H9 (cell line): ENCODE results near the gene GLS. TPM values are rescaled to one million over a fixed set of nuclear protein-coding genes. Genes with fewer than 3 reads are reported as not detected.

Experiments
- DNase-seq: peaks from one replicate; pipeline ENCODE4 v3.0.0-alpha.2; 2017
- H2AFZ ChIP-seq: one replicate; pipeline ENCODE4 v1.6.1; 2013; ENCODE audit warnings: mild to moderate bottlenecking, low read length, control low read depth, moderate library complexity
- H2AK5ac ChIP-seq: 2 replicates; pipeline ENCODE4 v1.6.1; 2013; ENCODE audit warnings: low read length, control low read depth, mixed read lengths; ENCODE audit not compliant: insufficient read length
- H2BK120ac ChIP-seq: one replicate; pipeline ENCODE4 v1.6.1; 2013; ENCODE audit warnings: low read depth, mild to moderate bottlenecking, low read length, control low read depth, inconsistent platforms; ENCODE audit not compliant: poor library complexity, severe bottlenecking
- H2BK12ac ChIP-seq: 2 replicates; pipeline ENCODE4 v1.6.1; 2013; ENCODE audit warnings: low read length, control low read depth, mixed read lengths, low read depth; ENCODE audit not compliant: insufficient read length
- H2BK15ac ChIP-seq: 2 replicates; pipeline ENCODE4 v1.6.1; 2013; ENCODE audit warnings: low read depth, low read length, control low read depth
- H2BK20ac ChIP-seq: one replicate; pipeline ENCODE4 v1.6.1; 2013; ENCODE audit warnings: low read depth, mild to moderate bottlenecking, low read length, control low read depth, inconsistent platforms; ENCODE audit not compliant: poor library complexity, severe bottlenecking
- H2BK5ac ChIP-seq: 2 replicates; pipeline ENCODE4 v1.6.1; 2013; ENCODE audit warnings: low read length, control low read depth, mixed read lengths; ENCODE audit not compliant: insufficient read length
- H3K14ac ChIP-seq: 2 replicates; pipeline ENCODE4 v1.6.1; 2013; ENCODE audit warnings: low read length, control low read depth; ENCODE audit not compliant: insufficient read depth
- H3K18ac ChIP-seq: 2 replicates; pipeline ENCODE4 v1.6.1; 2013; ENCODE audit warnings: low read depth, mild to moderate bottlenecking, mixed read lengths, low read length, control low read depth; ENCODE audit not compliant: insufficient read length
- H3K23ac ChIP-seq: 2 replicates; pipeline ENCODE4 v1.6.1; 2013; ENCODE audit warnings: low read length, control low read depth, mixed read lengths, low read depth; ENCODE audit not compliant: insufficient read length
- H3K23me2 ChIP-seq: 2 replicates; pipeline ENCODE4 v1.6.1; 2013; ENCODE audit warnings: low read depth, mild to moderate bottlenecking, mixed read lengths, low read length, control low read depth; ENCODE audit not compliant: insufficient read length, poor library complexity, severe bottlenecking
- H3K27ac ChIP-seq: 2 replicates; pipeline ENCODE4 v1.5.1; 2013; ENCODE audit warnings: low read length, control low read depth, mixed read lengths, low read depth; ENCODE audit not compliant: insufficient read length
- H3K27me3 ChIP-seq: 2 replicates; pipeline ENCODE4 v1.6.1; 2013; ENCODE audit warnings: low read length, control low read depth, inconsistent platforms; ENCODE audit not compliant: insufficient read depth
- H3K4ac ChIP-seq: 2 replicates; pipeline ENCODE4 v1.6.1; 2013; ENCODE audit warnings: low read depth, mild to moderate bottlenecking, control low read depth, inconsistent platforms, low read length, moderate library complexity
- H3K4me1 ChIP-seq: 2 replicates; pipeline ENCODE4 v1.6.1; 2013; ENCODE audit warnings: low read length, control low read depth, inconsistent platforms; ENCODE audit not compliant: insufficient read depth
- H3K4me2 ChIP-seq: 2 replicates; pipeline ENCODE4 v1.6.1; 2013; ENCODE audit warnings: low read length, control low read depth, mixed read lengths; ENCODE audit not compliant: insufficient read length, insufficient read depth
- H3K56ac ChIP-seq: 2 replicates; pipeline ENCODE4 v1.6.1; 2013; ENCODE audit warnings: low read depth, mild to moderate bottlenecking, mixed read lengths, low read length, control low read depth; ENCODE audit not compliant: insufficient read length
- H3K79me1 ChIP-seq: 2 replicates; pipeline ENCODE4 v1.6.1; 2013; ENCODE audit warnings: low read depth, mild to moderate bottlenecking, moderate library complexity, low read length, control low read depth, inconsistent platforms; ENCODE audit not compliant: insufficient read depth, poor library complexity, severe bottlenecking
- H3K79me2 ChIP-seq: 2 replicates; pipeline ENCODE4 v1.6.1; 2013; ENCODE audit warnings: low read length, control low read depth, inconsistent platforms; ENCODE audit not compliant: insufficient read depth
- H3K9ac ChIP-seq: 2 replicates; pipeline ENCODE4 v1.6.1; 2013; ENCODE audit warnings: low read length, control low read depth, mixed read lengths; ENCODE audit not compliant: insufficient read length; ENCODE audit errors: extremely low read depth
- H3K9me3 ChIP-seq: one replicate; pipeline ENCODE4 v1.6.1; 2013; ENCODE audit warnings: low read depth, low read length, inconsistent platforms; ENCODE audit not compliant: control insufficient read depth
- H3T11ph ChIP-seq: one replicate; pipeline ENCODE4 v1.6.1; 2013; ENCODE audit warnings: mild to moderate bottlenecking, low read length, control low read depth, inconsistent platforms
- H4K20me1 ChIP-seq: one replicate; pipeline ENCODE4 v1.6.1; 2013; ENCODE audit not compliant: control insufficient read depth, insufficient read length, insufficient read depth
- H4K5ac ChIP-seq: 2 replicates; pipeline ENCODE4 v1.6.1; 2013; ENCODE audit warnings: low read depth, mild to moderate bottlenecking, mixed read lengths, low read length, control low read depth; ENCODE audit not compliant: insufficient read length
- H4K8ac ChIP-seq: replicated peaks from 2 replicates; pipeline ENCODE4 v1.6.1; 2013; ENCODE audit warnings: low read length, control low read depth, mixed read lengths, low read depth; ENCODE audit not compliant: insufficient read length
- H4K91ac ChIP-seq: 2 replicates; pipeline ENCODE4 v1.6.1; 2013; ENCODE audit warnings: low read depth, mild to moderate bottlenecking, moderate library complexity, mixed read lengths, low read length, control low read depth; ENCODE audit not compliant: insufficient read length
- H3K27ac Mint-ChIP-seq, 3 experiments: 2 replicates in 2 of 3; 3 replicates in 1 of 3; pipeline ENCODE4 v1.8.0; 2020 to 2021; ENCODE audit warnings: mixed read lengths in 3 of 3, mild to moderate bottlenecking in 1 of 3, moderate library complexity in 1 of 3
- H3K27me3 Mint-ChIP-seq: 2 replicates; pipeline ENCODE4 v1.8.0; 2021; ENCODE audit warnings: low read depth, mild to moderate bottlenecking, moderate library complexity, mixed read lengths
- H3K36me3 Mint-ChIP-seq, 3 experiments: 2 replicates in 2 of 3; 3 replicates in 1 of 3; pipeline ENCODE4 v1.8.0; 2020 to 2021; ENCODE audit warnings: low read depth in 3 of 3, mixed read lengths in 3 of 3; ENCODE audit not compliant: insufficient read depth in 1 of 3
- H3K4me1 Mint-ChIP-seq, 2 experiments: 2 replicates each; pipeline ENCODE4 v1.8.0; 2020; ENCODE audit warnings: mixed read lengths in 2 of 2
- H3K4me3 Mint-ChIP-seq, 2 experiments: 2 replicates in 1 of 2; 3 replicates in 1 of 2; pipeline ENCODE4 v1.8.0; 2020 to 2021; ENCODE audit warnings: mild to moderate bottlenecking in 2 of 2, mixed read lengths in 2 of 2, moderate library complexity in 1 of 2
- H3K9me3 Mint-ChIP-seq, 2 experiments: 2 replicates in 1 of 2; 3 replicates in 1 of 2; pipeline ENCODE4 v1.8.0; 2020; ENCODE audit warnings: mild to moderate bottlenecking in 2 of 2, mixed read lengths in 2 of 2, moderate library complexity in 1 of 2
- WGBS: extraction: QIAGEN DNeasy Blood & Tissue Kit; methylation state at CpG from one replicate; pipeline ENCODE4 v1.1.7; 2013; ENCODE audit warnings: missing lambda C conversion rate, low lambda C conversion rate, mixed read lengths; ENCODE audit not compliant: insufficient read length; ENCODE audit errors: extremely low coverage; 5-methylcytosine and 5-hydroxymethylcytosine counted together
- total RNA-seq: library from RNA; stranded (reverse); gene quantifications from 2 replicates; pipeline ENCODE4 v1.2.1, GENCODE V29; 2021
- TF ChIP-seq, protein P1 (sequence below): fragments of 200-600 bp; sonication (generic); conservative IDR thresholded peaks from 3 replicates; pipeline ENCODE4 v1.8.0; 2021; ENCODE audit warnings: antibody characterized with exemption, mild to moderate bottlenecking

GLS gene
- total RNA-seq, 1 experiment from 2014 or later, result 69.3 TPM

DNA sequence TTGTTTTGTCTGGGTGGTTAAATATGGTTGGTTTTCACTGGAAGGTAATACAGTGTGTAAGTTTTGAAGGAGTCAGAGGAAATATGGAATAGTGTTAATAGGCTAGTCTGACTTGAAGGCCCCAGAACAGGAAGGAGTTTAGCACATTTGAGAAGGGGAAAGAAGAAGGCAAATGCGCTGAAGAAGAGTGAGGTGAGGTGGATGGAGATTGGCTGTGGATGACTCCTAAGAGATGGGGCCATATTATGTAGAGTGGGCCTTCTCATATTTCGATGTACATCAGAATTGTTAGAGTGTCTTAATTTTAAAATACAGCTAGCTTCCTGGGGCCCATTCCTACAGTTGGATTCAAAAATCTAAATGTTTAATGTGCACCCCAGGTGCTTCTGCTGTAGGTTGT is 61.0 kb downstream of the GLS start:
- Histone ChIP-seq H4K8ac (no peak overlapping the region), H2BK120ac (no peak overlapping the region), H3K79me2 (no peaks in the 10 kb centered on the region), H2BK20ac (no peak overlapping the region), H2BK15ac (no peak overlapping the region), H3K9me3 (no peaks in the 10 kb centered on the region), H3K23me2 (no peaks in the 10 kb centered on the region), H3K27ac (no peak overlapping the region), H3K79me1 (no peaks in the 10 kb centered on the region), H3K56ac (no peak overlapping the region), H3K27me3 (no peaks in the 10 kb centered on the region), H3K9ac (no peak overlapping the region), H4K20me1 (no peaks in the 10 kb centered on the region), H3K18ac (no peak overlapping the region), H2AFZ (no peak overlapping the region), H3T11ph (no peak overlapping the region), H3K14ac (no peak overlapping the region), H3K4ac (no peak overlapping the region), H4K5ac (no peak overlapping the region), H3K4me2 (no peak overlapping the region), H3K4me1 (no peaks in the 10 kb centered on the region), H2BK12ac (no peak overlapping the region), H4K91ac (no peak overlapping the region), H3K23ac (no peak overlapping the region), H2BK5ac (no peak overlapping the region), H2AK5ac (no peak overlapping the region)
- Mint-ChIP-seq H3K9me3 (no peaks in the 10 kb centered on the region), H3K4me1 (peaks cover 4 to 23% of the 10 kb centered on the region in 2 experiments), H3K4me3 (no peak overlapping the region), H3K27me3 (no peaks in the 10 kb centered on the region), H3K27ac (no peak overlapping the region), H3K36me3 (0 out of 7 replicates have a peak, but pooled peaks cover 0 to 4% (median 0%) of the 10 kb centered on the region in 3 experiments)
- no peak for DNase-seq
- TF ChIP-seq, protein P1, sequence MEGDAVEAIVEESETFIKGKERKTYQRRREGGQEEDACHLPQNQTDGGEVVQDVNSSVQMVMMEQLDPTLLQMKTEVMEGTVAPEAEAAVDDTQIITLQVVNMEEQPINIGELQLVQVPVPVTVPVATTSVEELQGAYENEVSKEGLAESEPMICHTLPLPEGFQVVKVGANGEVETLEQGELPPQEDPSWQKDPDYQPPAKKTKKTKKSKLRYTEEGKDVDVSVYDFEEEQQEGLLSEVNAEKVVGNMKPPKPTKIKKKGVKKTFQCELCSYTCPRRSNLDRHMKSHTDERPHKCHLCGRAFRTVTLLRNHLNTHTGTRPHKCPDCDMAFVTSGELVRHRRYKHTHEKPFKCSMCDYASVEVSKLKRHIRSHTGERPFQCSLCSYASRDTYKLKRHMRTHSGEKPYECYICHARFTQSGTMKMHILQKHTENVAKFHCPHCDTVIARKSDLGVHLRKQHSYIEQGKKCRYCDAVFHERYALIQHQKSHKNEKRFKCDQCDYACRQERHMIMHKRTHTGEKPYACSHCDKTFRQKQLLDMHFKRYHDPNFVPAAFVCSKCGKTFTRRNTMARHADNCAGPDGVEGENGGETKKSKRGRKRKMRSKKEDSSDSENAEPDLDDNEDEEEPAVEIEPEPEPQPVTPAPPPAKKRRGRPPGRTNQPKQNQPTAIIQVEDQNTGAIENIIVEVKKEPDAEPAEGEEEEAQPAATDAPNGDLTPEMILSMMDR, result no peak
- WGBS, result no CpG with 5 or more reads among the region's 2 CpGs
